ENCODE results near the gene LRWD1.
"Not testable (repeated sequence)": the region's sequence is repeated elsewhere in the genome, so short reads cannot be mapped to it uniquely, and the experiment has no call there.

LRWD1 gene

GRCh38 chr7:102494473-102495149 is 29.8 kb downstream of the LRWD1 start:
- not testable (repeated sequence) for H3K36me3 ChIP-seq (ENCODE audit: control insufficient read depth in 1 of 2, insufficient read depth in 2 of 2, low read length in 2 of 2); H3K9ac ChIP-seq (ENCODE audit: low read depth in 1 of 2, low read length in 2 of 2)

DNA sequence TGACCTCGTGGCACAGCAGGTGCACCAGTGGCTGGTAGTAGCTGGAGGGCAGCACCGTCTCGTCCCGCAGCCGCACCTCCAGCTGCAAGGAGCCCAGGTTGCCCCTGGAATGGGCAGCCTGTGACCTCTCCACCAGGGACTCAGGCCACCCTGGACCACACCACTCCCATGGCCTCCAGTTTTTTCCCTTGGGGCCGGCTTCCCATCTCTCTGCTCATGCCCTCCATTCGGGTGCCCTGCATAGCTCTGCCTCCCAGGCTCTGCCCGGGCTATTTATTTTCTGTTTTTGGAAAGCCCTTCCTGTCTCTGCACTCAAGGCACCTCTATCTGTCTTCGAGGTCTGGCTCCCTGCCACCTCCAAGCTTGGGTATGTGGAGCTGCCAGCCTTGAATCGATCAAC is 32.1 kb downstream of the LRWD1 start:
- not testable (repeated sequence) for H3K4me3 ChIP-seq (ENCODE audit: low read depth in 1 of 2, low read length in 2 of 2); H3K9ac ChIP-seq (ENCODE audit: low read depth in 1 of 2, low read length in 2 of 2); H3K36me3 ChIP-seq (ENCODE audit: control insufficient read depth in 1 of 2, insufficient read depth in 2 of 2, low read length in 2 of 2); H3K4me1 ChIP-seq (ENCODE audit: control insufficient read depth in 1 of 2, insufficient read depth in 2 of 2, low read length in 2 of 2); H3K27ac ChIP-seq (ENCODE audit: low read depth, low read length); H3K9me3 ChIP-seq (ENCODE audit: control insufficient read depth in 1 of 2, low read length in 2 of 2); H3K27me3 ChIP-seq (ENCODE audit: control insufficient read depth in 1 of 2, insufficient read depth in 2 of 2, low read length in 2 of 2)

More at GRCh38 chr7:102494473-102495149, 29.8 kb downstream of the LRWD1 start:
- not testable (repeated sequence) for H3K9me3 ChIP-seq (ENCODE audit: control insufficient read depth in 1 of 2, low read length in 2 of 2); H3K4me3 ChIP-seq (ENCODE audit: low read depth in 1 of 2, low read length in 2 of 2); H3K4me1 ChIP-seq (ENCODE audit: control insufficient read depth in 1 of 2, insufficient read depth in 2 of 2, low read length in 2 of 2); H3K27me3 ChIP-seq (ENCODE audit: control insufficient read depth in 1 of 2, insufficient read depth in 2 of 2, low read length in 2 of 2); H3K27ac ChIP-seq (ENCODE audit: low read depth, low read length)

DNA sequence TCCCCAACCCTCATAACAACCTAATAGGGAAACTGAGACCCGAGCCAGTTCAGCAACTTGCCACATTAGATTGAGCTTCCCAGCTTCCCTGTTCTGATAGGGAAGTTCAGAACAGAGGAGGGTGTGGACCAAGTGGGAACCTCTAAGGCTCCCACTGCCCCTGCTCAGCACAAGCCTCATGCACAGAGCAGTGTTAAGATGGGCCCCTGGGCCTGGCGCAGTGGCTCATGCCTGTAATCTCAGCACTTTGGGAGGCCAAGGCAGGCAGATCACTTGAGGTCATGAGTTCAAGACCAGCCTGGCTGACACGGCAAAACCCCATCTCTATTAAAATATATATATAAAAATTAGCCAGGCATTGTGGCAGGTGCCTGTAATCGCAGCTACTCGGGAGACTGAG is 32.5 kb downstream of the LRWD1 start:
- H3K4me3 ChIP-seq (ENCODE audit: low read depth in 1 of 2, low read length in 2 of 2); H3K9me3 ChIP-seq (ENCODE audit: control insufficient read depth in 1 of 2, low read length in 2 of 2); H3K9ac ChIP-seq (ENCODE audit: low read depth in 1 of 2, low read length in 2 of 2); H3K27ac ChIP-seq (ENCODE audit: low read depth, low read length); H3K36me3 ChIP-seq (ENCODE audit: control insufficient read depth in 1 of 2, insufficient read depth in 2 of 2, low read length in 2 of 2); H3K4me1 ChIP-seq (ENCODE audit: control insufficient read depth in 1 of 2, insufficient read depth in 2 of 2, low read length in 2 of 2); H3K27me3 ChIP-seq (ENCODE audit: control insufficient read depth in 1 of 2, insufficient read depth in 2 of 2, low read length in 2 of 2): not testable (repeated sequence)

DNA sequence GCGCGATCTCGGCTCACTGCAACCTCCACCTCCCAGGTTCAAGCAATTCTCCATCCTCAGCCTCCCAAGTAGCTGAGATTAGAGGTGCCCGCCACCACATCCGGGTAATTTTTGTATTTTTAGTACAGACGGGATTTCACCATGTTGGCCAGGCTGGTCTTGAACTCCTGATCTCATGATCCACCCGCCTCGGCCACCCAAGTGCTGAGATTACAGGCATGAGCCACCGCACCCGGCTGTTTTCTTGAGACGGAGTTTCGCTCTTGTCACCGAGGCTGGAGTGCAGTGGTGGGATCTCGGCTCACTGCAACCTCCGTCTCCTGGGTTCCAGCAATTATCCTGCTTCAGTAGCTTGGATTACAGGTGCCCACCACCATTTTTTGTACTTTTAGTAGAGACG is 33.5 kb downstream of the LRWD1 start:
- not testable (repeated sequence) for H3K36me3 ChIP-seq (ENCODE audit: control insufficient read depth in 1 of 2, insufficient read depth in 2 of 2, low read length in 2 of 2); H3K4me1 ChIP-seq (ENCODE audit: control insufficient read depth in 1 of 2, insufficient read depth in 2 of 2, low read length in 2 of 2); H3K9ac ChIP-seq (ENCODE audit: low read depth in 1 of 2, low read length in 2 of 2); H3K27ac ChIP-seq (ENCODE audit: low read depth, low read length); H3K27me3 ChIP-seq (ENCODE audit: control insufficient read depth in 1 of 2, insufficient read depth in 2 of 2, low read length in 2 of 2); H3K9me3 ChIP-seq (ENCODE audit: control insufficient read depth in 1 of 2, low read length in 2 of 2); H3K4me3 ChIP-seq (ENCODE audit: low read depth in 1 of 2, low read length in 2 of 2)

DNA sequence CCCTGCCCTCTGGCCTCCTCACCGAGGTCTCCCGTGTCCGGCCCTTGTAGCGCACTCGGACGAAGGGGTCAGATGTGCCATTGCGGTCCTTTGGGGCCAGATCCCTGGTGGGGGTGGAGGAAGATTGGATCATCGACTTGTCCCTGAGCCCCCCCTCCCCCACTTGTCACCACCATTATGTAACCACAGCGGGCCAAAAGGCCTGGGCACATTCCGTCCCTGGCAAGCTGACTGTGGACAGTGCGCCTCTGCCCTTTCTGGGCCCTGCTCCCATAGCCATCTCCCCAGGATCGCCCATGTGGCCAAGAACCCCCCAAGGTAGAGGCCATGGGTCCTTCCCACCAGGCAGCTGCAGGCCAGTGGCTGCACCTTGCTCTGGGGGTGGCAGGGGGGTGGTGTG is 38.4 kb downstream of the LRWD1 start:
- H3K4me1 ChIP-seq (ENCODE audit: control insufficient read depth in 1 of 2, insufficient read depth in 2 of 2, low read length in 2 of 2); H3K9ac ChIP-seq (ENCODE audit: low read depth in 1 of 2, low read length in 2 of 2); H3K27ac ChIP-seq (ENCODE audit: low read depth, low read length): not testable (repeated sequence)

DNA sequence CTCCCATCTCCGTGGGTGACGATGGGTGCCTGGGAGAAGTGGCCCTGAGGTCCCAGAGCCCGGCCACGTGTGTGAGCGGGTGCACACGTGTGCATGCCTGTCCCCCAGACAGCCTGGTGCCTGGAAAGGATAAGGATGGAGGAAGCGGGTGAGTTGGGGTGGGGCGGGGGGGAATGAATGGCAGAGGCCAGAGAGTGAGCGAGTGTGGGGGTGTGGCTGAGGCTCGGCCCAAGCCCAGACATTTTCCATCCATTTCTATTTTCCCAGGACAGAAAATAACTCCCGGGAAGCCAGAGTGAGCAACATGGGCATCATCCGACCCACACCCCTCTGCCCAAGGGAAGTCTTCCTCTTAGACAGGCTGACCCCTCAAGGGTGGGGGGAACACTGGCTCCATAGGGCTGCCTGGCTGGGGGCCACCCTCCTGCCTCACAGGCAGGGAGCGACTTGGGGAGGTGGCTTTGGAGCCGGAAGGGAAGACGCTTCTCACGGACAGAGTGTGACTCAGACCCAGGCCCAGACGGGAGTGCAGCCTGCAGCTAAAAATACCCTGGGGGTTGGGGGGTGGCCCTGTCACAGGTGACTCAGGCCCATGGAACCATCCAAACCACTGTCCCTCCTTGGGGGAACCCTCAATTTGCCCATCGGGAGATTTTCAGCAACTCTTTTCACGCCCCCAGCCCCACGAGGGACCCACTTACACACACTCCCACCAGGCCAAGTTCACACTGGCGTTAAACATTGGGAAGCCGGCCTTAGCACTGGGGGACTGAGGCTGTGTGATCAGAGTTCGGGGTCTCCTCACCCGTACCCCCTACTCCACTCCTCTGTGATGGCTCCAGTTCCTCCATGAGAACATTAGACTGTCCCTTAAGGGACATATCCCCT is 40.8 kb downstream of the LRWD1 start:
- H3K27ac ChIP-seq (ENCODE audit: low read depth, low read length); H3K4me3 ChIP-seq (ENCODE audit: low read depth in 1 of 2, low read length in 2 of 2); H3K27me3 ChIP-seq (ENCODE audit: control insufficient read depth in 1 of 2, insufficient read depth in 2 of 2, low read length in 2 of 2); H3K4me1 ChIP-seq (ENCODE audit: control insufficient read depth in 1 of 2, insufficient read depth in 2 of 2, low read length in 2 of 2); H3K36me3 ChIP-seq (ENCODE audit: control insufficient read depth in 1 of 2, insufficient read depth in 2 of 2, low read length in 2 of 2); H3K9me3 ChIP-seq (ENCODE audit: control insufficient read depth in 1 of 2, low read length in 2 of 2); H3K9ac ChIP-seq (ENCODE audit: low read depth in 1 of 2, low read length in 2 of 2): not testable (repeated sequence)

More for the DNA sequence above, 38.4 kb downstream of the LRWD1 start:
- not testable (repeated sequence) for H3K27me3 ChIP-seq (ENCODE audit: control insufficient read depth in 1 of 2, insufficient read depth in 2 of 2, low read length in 2 of 2); H3K36me3 ChIP-seq (ENCODE audit: control insufficient read depth in 1 of 2, insufficient read depth in 2 of 2, low read length in 2 of 2); H3K9me3 ChIP-seq (ENCODE audit: control insufficient read depth in 1 of 2, low read length in 2 of 2); H3K4me3 ChIP-seq (ENCODE audit: low read depth in 1 of 2, low read length in 2 of 2)

DNA sequence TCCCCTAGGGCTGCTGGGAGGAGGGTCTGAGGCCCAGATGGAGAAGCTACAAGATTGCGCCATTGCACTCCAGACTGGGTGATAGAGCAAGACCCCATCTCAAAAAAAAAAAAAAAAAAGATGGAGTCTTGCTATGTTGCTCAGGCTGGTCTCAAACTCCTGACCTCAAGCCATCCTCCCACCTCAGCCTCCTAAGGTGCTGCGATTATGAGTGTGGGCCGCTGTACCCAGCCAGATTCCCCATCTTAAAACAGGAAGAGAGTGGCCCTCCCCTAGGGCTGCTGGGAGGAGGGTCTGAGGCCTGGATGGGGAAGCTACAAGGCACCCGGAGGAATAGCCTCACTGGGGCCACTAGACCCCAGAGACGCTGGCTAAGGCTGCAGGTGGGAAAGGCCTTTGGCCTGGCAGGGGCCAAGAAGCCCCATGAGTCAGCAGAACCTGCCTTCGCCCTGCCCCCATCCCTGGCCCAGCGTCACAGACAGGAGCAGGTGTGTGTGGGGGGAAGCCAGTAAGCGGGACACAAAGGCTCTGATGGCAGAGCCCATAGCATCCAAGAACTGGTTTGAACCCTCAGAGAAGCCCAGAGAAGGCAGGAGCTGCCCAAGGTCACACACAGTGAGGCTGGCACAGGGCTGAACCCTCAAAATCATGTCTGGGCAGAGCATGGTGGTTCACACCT is 42.8 kb downstream of the LRWD1 start:
- not testable (repeated sequence) for H3K27ac ChIP-seq (ENCODE audit: low read depth, low read length); H3K9me3 ChIP-seq (ENCODE audit: control insufficient read depth in 1 of 2, low read length in 2 of 2); H3K9ac ChIP-seq (ENCODE audit: low read depth in 1 of 2, low read length in 2 of 2); H3K4me1 ChIP-seq (ENCODE audit: control insufficient read depth in 1 of 2, insufficient read depth in 2 of 2, low read length in 2 of 2); H3K4me3 ChIP-seq (ENCODE audit: low read depth in 1 of 2, low read length in 2 of 2); H3K36me3 ChIP-seq (ENCODE audit: control insufficient read depth in 1 of 2, insufficient read depth in 2 of 2, low read length in 2 of 2); H3K27me3 ChIP-seq (ENCODE audit: control insufficient read depth in 1 of 2, insufficient read depth in 2 of 2, low read length in 2 of 2)

- not testable (repeated sequence) for H3K4me1 ChIP-seq (ENCODE audit: control insufficient read depth in 1 of 2, insufficient read depth in 2 of 2, low read length in 2 of 2); H3K27me3 ChIP-seq (ENCODE audit: control insufficient read depth in 1 of 2, insufficient read depth in 2 of 2, low read length in 2 of 2); H3K4me3 ChIP-seq (ENCODE audit: low read depth in 1 of 2, low read length in 2 of 2); H3K36me3 ChIP-seq (ENCODE audit: control insufficient read depth in 1 of 2, insufficient read depth in 2 of 2, low read length in 2 of 2); H3K9ac ChIP-seq (ENCODE audit: low read depth in 1 of 2, low read length in 2 of 2); H3K27ac ChIP-seq (ENCODE audit: low read depth, low read length); H3K9me3 ChIP-seq (ENCODE audit: control insufficient read depth in 1 of 2, low read length in 2 of 2)
These were observed 45.8 kb downstream of the LRWD1 start for GRCh38 chr7:102510575-102510974.

- H3K27me3 ChIP-seq (ENCODE audit: control insufficient read depth in 1 of 2, insufficient read depth in 2 of 2, low read length in 2 of 2); H3K9me3 ChIP-seq (ENCODE audit: control insufficient read depth in 1 of 2, low read length in 2 of 2); H3K27ac ChIP-seq (ENCODE audit: low read depth, low read length); H3K4me1 ChIP-seq (ENCODE audit: control insufficient read depth in 1 of 2, insufficient read depth in 2 of 2, low read length in 2 of 2); H3K36me3 ChIP-seq (ENCODE audit: control insufficient read depth in 1 of 2, insufficient read depth in 2 of 2, low read length in 2 of 2); H3K9ac ChIP-seq (ENCODE audit: low read depth in 1 of 2, low read length in 2 of 2); H3K4me3 ChIP-seq (ENCODE audit: low read depth in 1 of 2, low read length in 2 of 2): not testable (repeated sequence)
These were observed 47.2 kb downstream of the LRWD1 start for GRCh38 chr7:102511860-102512522.

- H3K4me3 ChIP-seq (ENCODE audit: low read depth in 1 of 2, low read length in 2 of 2); H3K4me1 ChIP-seq (ENCODE audit: control insufficient read depth in 1 of 2, insufficient read depth in 2 of 2, low read length in 2 of 2); H3K27ac ChIP-seq (ENCODE audit: low read depth, low read length); H3K27me3 ChIP-seq (ENCODE audit: control insufficient read depth in 1 of 2, insufficient read depth in 2 of 2, low read length in 2 of 2); H3K9me3 ChIP-seq (ENCODE audit: control insufficient read depth in 1 of 2, low read length in 2 of 2); H3K36me3 ChIP-seq (ENCODE audit: control insufficient read depth in 1 of 2, insufficient read depth in 2 of 2, low read length in 2 of 2); H3K9ac ChIP-seq (ENCODE audit: low read depth in 1 of 2, low read length in 2 of 2): not testable (repeated sequence)
These were observed 47.9 kb downstream of the LRWD1 start for GRCh38 chr7:102512642-102513221.
